ENCODE data around the gene TEX28.
A peak's percentile ranks its signal among the peaks of the same experiment; 100 is the strongest.
"Not testable (repeated sequence)": the region's sequence is repeated elsewhere in the genome, so short reads cannot be mapped to it uniquely, and the experiment has no call there.

The TEX28 gene

DNA sequence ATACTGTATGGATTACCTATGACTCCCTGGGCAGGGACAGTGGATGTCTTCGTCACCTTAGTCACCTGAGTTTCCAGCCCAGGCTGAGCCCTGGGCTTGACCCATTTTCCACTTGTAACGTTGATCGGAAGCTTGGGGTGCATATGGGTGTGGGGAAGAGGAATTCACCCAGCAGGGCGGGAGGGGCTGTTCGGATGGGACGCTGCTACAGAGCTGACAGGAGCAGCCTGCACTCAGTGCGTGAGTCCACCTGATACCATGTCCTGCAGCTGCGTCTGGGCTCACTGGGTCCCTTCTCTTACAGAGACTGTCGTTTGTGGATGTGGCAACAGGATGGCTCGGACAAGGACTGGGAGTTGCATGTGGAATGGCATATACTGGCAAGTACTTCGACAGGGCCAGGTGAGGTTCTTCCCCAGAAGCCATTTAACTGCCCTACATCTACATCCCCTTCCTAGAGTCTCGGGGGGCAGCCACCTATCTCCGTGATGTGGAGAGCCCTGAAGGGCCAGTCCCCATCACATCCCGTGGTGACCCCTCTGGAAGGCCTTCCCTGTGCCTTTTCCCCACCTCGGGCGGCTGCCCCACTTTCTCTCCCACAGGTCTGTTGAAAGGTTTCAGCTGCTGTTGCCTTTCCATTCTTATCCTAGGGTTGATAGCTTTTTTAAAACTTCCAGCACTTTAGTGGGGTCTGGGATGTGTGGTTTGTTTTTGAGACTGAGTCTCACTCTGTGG is 14.3 kb upstream of the TEX28 start:
- DNase-seq (ENCODE audit: insufficient read length, low spot score) (no peak), FAIRE-seq (no peak)
- TF ChIP-seq, protein P1, sequence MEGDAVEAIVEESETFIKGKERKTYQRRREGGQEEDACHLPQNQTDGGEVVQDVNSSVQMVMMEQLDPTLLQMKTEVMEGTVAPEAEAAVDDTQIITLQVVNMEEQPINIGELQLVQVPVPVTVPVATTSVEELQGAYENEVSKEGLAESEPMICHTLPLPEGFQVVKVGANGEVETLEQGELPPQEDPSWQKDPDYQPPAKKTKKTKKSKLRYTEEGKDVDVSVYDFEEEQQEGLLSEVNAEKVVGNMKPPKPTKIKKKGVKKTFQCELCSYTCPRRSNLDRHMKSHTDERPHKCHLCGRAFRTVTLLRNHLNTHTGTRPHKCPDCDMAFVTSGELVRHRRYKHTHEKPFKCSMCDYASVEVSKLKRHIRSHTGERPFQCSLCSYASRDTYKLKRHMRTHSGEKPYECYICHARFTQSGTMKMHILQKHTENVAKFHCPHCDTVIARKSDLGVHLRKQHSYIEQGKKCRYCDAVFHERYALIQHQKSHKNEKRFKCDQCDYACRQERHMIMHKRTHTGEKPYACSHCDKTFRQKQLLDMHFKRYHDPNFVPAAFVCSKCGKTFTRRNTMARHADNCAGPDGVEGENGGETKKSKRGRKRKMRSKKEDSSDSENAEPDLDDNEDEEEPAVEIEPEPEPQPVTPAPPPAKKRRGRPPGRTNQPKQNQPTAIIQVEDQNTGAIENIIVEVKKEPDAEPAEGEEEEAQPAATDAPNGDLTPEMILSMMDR (IDR thresholded peaks at IDR 0.05; ENCODE audit: insufficient read depth, missing control alignments), result no peak

DNA sequence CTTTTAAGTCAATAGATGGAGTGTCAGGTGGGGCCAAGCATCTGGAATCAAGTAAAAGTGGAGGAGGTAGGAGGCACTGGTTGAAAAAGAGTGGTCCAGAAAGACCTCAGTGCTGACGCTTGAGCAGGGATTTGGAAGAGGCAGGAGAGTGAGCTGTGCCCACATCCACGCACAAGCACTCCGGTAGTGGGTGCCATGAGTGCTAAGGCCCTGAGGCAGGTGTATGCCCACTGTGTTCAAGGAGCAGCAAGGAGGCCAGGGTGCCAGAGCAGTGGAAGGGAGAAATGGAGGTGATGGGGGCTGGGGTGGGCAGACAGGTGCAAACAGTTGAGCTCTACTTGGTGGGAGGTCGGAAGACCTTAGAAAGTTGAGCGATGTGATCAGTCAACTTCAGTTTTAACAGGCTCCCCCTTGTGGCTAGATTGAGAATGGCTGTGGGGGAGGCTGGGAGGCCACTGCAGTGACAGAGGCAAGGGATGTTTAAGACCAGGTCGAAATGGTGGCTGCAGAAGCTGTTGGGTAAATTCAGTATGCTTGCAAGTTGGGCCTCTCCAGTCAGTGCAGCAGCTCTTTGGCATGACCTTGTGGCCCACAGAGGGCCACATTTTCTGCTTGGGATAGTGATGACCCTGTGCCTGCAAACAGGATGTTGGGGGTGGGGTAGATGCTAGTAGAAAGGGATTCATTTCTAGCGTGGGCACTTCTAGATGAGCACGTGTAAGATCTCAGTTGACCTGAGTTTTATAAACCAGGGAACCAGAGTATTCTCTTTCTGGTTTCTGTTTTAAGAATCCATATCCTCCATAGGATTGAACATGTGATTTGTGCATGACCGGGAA is 13.4 kb upstream of the TEX28 start:
- no peak for DNase-seq (ENCODE audit: insufficient read length, low spot score)
- TF ChIP-seq, protein P1 (IDR thresholded peaks at IDR 0.05; ENCODE audit: insufficient read depth, missing control alignments), result peak; percentile 57
- FAIRE-seq, result peak; percentile 69

DNA sequence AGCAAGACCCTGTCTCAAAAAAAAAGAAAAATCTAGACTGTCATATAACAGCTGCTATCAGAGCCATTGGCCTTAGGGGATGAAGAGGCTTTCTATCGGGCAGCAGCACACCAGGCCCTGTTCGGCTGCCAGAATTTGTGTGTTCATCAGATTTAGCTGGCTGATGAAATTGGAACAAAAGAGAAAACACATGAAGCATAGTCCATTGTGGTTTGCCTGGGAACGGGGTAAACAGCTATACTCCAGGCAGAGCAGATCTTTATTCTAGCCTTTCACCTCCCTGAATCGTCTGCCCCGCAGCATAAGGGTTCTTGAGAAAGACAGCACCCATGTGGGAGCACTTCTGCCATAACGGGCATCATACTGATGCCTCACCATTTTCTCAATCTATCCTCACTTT is 12.3 kb upstream of the TEX28 start:
- TF ChIP-seq, protein P1 (IDR thresholded peaks at IDR 0.05; ENCODE audit: insufficient read depth, missing control alignments), result no peak
- no peak for FAIRE-seq
- DNase-seq (ENCODE audit: insufficient read length, low spot score), result no peak

DNA sequence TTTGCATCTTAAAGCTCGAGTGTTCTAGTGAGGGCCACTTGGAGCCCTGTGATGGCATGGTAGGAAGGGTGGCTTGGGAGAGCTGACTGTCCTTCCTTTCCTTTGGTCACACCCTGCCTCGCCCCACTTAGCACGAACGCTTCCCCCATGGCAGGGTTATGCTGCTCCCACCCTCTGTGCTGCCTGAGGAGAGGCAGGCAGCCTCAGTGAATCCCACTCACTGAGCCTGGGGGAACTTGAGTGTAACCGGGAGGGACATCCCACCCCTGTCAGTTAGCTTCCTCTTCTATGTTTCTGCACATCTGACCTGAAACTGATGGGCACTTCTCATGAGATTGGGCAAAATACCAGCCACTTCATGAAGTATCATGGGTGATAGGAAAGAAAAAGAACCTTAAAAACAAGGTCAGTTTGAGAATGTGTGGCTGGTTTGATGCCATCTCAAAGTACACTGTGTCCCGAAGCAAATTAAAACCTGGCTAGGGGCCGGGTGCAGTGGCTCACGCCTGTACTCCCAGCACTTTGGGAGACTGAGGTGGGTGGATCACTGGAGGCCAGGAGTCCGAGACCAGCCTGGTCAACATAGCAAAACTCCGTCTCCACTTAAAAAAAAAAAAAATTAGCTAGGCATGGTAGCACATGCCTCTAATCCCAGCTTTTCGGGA is 10.7 kb upstream of the TEX28 start:
- TF ChIP-seq, protein P1 (IDR thresholded peaks at IDR 0.05; ENCODE audit: insufficient read depth, missing control alignments), result no peak
- FAIRE-seq, result no peak
- DNase-seq (ENCODE audit: insufficient read length, low spot score), result no peak

DNA sequence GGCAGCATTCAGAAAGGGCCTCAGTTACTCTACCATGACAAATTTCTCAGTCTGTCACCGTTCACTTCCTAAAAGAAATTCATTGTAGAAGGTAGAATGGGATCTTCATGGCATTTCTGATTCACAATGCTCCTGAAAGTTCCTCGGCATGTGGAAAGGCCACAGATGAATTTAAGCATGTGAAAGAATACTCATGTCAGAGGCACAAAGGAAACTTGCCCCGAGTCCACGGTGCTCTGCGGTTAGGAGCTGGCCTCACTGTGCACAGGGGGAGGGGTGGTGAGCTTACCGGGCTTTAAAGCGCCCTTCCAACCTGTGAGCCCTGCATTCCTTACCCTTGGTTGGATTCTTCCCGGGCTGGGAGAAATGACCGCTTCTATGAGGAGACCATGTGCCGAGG is 9.9 kb upstream of the TEX28 start:
- TF ChIP-seq, protein P1 (IDR thresholded peaks at IDR 0.05; ENCODE audit: insufficient read depth, missing control alignments), result no peak
- FAIRE-seq, result no peak
- DNase-seq (ENCODE audit: insufficient read length, low spot score), result no peak

DNA sequence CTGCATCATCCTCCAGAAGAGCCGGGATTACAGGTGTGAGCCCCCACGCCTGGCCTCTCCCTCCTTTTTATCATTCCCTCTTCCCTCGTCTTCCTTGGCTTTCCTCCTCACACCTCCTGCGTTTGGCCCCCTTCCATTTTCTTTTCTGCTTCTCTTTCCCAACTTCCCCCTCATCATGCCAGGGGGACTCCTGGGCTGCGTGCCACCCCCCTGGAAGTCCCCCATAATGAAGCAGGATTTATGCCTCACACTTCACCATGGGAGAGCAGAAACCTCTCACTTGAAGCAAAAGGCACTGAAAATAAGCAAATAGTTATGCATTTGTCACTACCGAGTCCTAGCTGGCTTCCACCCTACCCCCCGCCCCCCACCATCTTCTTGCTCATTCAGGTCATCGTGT is 8.6 kb upstream of the TEX28 start:
- DNase-seq (ENCODE audit: insufficient read length, low spot score) (no peak), FAIRE-seq (no peak)
- TF ChIP-seq, protein P1 (IDR thresholded peaks at IDR 0.05; ENCODE audit: insufficient read depth, missing control alignments), result no peak

DNA sequence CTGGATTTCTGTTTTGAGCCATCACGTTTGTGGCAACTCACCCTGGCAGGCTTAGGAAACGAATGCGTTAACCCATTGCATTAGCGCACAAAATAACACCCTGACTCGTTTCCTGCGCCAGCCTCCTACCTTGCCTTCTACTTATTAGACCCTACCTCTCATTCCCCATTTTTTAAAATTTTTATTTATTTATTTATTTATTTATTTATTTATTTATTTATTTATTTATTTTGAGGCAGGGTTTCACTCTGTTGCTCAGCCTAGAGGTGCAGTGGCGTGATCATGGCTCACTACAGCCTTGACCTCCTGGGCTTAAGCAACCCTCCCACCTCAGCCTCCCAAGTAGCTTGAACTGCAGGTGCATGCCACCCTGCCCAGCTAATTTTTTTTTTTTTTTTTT is 8.1 kb upstream of the TEX28 start:
- not testable (repeated sequence) for DNase-seq (ENCODE audit: insufficient read length, low spot score); FAIRE-seq

All from D721Med (cell line).